Measurements from ENCODE around the gene AP2A2. TPM values are rescaled to one million over a fixed set of nuclear protein-coding genes. Genes with fewer than 3 reads are reported as not detected.

Gene AP2A2
- total RNA-seq, 1 donor from 2014 or later, result 228 TPM

DNA sequence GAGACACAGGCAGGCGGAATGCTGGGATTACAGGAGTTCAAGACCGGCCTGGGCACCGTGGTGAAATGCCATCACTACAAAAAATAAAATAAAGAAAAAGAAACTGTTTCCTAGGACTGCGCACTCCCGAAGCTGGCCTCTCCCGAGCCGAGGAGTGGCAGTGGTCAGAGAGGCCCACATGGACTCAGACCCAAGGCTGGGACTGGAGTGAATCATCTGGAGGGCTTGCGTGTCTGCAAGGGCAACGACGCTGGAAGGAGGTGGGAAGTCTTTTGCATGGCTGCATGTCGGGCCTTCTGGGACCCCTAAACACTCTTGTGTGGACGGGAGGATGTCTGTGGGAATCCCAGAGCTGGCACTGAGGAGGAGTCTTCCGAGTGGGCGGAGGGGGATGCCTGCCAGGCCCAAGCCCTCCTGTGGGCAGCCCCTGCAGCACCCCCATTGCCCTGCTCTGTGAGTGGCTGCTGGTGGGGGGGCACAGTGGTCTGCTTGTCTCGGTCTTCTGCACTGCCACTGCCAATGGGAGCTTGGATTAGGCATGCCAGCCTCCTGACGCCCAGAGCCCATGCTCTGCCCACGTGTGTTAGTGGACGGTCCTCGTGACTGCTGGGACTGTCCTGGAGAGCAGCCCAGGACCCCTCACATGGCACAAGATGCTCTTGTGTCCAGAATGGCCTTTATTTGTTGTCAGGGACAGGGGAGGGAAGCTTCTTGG is 1.8 kb upstream of the AP2A2 start:
- peaks cover 13% of the 10 kb centered on the region for H3K9me3 Mint-ChIP-seq (ENCODE audit: unreplicated experiment)
- TF ChIP-seq, protein P1, sequence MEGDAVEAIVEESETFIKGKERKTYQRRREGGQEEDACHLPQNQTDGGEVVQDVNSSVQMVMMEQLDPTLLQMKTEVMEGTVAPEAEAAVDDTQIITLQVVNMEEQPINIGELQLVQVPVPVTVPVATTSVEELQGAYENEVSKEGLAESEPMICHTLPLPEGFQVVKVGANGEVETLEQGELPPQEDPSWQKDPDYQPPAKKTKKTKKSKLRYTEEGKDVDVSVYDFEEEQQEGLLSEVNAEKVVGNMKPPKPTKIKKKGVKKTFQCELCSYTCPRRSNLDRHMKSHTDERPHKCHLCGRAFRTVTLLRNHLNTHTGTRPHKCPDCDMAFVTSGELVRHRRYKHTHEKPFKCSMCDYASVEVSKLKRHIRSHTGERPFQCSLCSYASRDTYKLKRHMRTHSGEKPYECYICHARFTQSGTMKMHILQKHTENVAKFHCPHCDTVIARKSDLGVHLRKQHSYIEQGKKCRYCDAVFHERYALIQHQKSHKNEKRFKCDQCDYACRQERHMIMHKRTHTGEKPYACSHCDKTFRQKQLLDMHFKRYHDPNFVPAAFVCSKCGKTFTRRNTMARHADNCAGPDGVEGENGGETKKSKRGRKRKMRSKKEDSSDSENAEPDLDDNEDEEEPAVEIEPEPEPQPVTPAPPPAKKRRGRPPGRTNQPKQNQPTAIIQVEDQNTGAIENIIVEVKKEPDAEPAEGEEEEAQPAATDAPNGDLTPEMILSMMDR (IDR thresholded peaks at IDR 0.05; ENCODE audit: partially characterized antibody, unreplicated experiment), result no peak
- peaks cover 3% of the 10 kb centered on the region for H3K36me3 Mint-ChIP-seq (ENCODE audit: unreplicated experiment)
- H3K4me3 Mint-ChIP-seq (ENCODE audit: unreplicated experiment), result no peak overlapping the region
- no peak for DNase-seq
- peaks cover 10% of the 10 kb centered on the region for H3K4me1 Mint-ChIP-seq (ENCODE audit: low read depth, unreplicated experiment)
- H3K27me3 Mint-ChIP-seq (ENCODE audit: unreplicated experiment), result peaks cover 13% of the 10 kb centered on the region
- peak overlapping the region; percentile 85 for H3K27ac Mint-ChIP-seq (ENCODE audit: unreplicated experiment)

DNA sequence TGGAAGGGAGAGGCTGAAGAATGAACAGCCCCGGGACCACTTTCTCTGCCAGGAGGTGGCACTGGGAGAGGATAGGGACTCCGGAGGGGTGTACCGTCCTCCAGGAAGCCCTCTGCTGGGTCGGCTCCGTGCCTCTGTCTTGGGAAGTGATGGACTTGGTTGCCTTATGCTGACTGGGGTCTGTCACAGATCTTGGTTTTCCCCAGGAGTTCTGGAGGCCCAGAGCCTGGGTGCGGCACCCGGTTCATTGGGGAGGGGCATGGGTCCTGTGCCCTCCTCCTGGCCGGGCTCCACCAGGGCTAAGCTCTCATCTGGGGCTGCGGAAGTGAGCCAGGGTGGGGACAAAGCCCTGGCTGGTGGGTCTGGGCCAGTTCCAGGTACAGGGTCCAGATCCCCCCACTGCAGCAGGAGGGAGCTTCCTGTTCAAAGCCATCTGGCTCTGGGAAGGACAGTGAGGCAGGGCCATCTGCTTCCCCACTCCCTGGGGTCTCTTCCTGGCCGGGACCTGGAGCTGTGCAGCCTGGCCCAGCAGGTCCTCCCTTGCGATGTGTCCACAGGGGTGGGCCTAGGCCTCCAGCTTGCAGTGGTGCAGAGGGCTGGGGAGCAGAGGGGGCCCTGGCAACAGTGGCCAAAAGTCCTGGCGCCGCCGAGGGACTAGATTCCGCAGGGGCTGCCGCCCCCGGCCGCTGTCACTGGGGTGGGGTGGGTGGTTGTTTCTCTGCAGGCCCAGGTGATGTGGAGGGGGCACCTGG is 1.1 kb upstream of the AP2A2 start:
- Mint-ChIP-seq H3K4me1 (ENCODE audit: low read depth, unreplicated experiment) (peaks cover 12% of the 10 kb centered on the region), H3K36me3 (ENCODE audit: unreplicated experiment) (peaks cover 4% of the 10 kb centered on the region), H3K27ac (ENCODE audit: unreplicated experiment) (peak overlapping the region; percentile 85), H3K4me3 (ENCODE audit: unreplicated experiment) (no peak overlapping the region), H3K27me3 (ENCODE audit: unreplicated experiment) (peaks cover 13% of the 10 kb centered on the region), H3K9me3 (ENCODE audit: unreplicated experiment) (peaks cover 13% of the 10 kb centered on the region)
- TF ChIP-seq, protein P1 (IDR thresholded peaks at IDR 0.05; ENCODE audit: partially characterized antibody, unreplicated experiment), result no peak
- peak; percentile 75 for DNase-seq

DNA sequence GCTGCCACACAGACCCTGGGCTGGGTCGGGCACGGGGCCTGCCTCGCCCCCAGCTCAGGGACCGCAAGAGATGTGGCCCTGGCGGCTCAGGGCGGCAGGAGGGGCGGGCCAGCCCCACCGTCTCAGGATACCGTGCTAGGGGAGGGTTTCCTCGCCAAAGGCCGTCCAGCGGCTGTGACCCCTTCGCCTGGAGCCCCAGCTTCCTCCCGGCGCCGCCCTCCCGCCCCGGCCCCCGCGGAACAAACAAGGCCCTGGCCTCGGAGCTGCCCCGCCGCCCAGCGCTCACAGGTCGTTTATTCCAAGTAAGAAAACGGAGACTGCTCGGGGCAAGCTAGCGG is 543 bp upstream of the AP2A2 start:
- peaks cover 4% of the 10 kb centered on the region for H3K36me3 Mint-ChIP-seq (ENCODE audit: unreplicated experiment)
- no peak overlapping the region for H3K4me3 Mint-ChIP-seq (ENCODE audit: unreplicated experiment)
- no peak for DNase-seq
- peaks cover 12% of the 10 kb centered on the region for H3K4me1 Mint-ChIP-seq (ENCODE audit: low read depth, unreplicated experiment)
- H3K27me3 Mint-ChIP-seq (ENCODE audit: unreplicated experiment), result peaks cover 13% of the 10 kb centered on the region
- H3K27ac Mint-ChIP-seq (ENCODE audit: unreplicated experiment), result no peak overlapping the region
- TF ChIP-seq, protein P1 (IDR thresholded peaks at IDR 0.05; ENCODE audit: partially characterized antibody, unreplicated experiment), result no peak
- H3K9me3 Mint-ChIP-seq (ENCODE audit: unreplicated experiment), result peaks cover 13% of the 10 kb centered on the region

DNA sequence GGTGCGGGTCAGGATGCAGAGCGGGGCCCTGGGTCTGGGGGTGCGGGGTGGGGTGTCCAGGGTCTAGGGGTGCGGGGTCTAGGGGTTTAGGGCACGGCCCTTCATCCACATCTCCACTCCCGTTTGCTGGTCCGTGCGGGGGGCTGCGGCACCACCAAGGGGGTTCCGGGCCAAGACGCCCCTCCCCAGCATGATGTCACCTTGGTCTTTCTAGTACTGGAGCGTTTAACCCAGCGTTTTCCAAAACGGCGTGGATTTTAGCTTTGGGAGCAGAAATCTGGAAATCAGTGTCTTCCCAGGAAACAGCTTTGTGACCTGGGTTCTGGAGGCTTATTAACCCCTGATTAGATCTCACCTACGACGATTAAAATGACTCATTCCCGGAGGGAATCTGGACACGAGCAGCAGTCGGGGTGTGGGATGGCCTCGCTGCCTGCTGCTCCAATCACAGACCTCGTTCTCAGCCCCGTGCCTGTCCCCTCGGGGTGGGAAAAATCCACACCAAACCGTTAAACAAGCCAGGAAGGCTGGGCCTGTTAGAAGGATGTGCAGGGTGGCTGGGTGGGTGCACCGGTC is 759 bp downstream of the AP2A2 start:
- peak overlapping the region; percentile 96 for H3K4me3 Mint-ChIP-seq (ENCODE audit: unreplicated experiment)
- TF ChIP-seq, protein P1 (IDR thresholded peaks at IDR 0.05; ENCODE audit: partially characterized antibody, unreplicated experiment), result no peak
- H3K4me1 Mint-ChIP-seq (ENCODE audit: low read depth, unreplicated experiment), result peaks cover 18% of the 10 kb centered on the region
- H3K27ac Mint-ChIP-seq (ENCODE audit: unreplicated experiment), result peak overlapping the region; percentile 98
- H3K9me3 Mint-ChIP-seq (ENCODE audit: unreplicated experiment), result peaks cover 13% of the 10 kb centered on the region
- H3K36me3 Mint-ChIP-seq (ENCODE audit: unreplicated experiment), result peaks cover 4% of the 10 kb centered on the region
- peak; percentile 68 for DNase-seq
- peaks cover 13% of the 10 kb centered on the region for H3K27me3 Mint-ChIP-seq (ENCODE audit: unreplicated experiment)

Measured in glutamatergic neuron (in vitro differentiated cells).